ENCODE measurements around the gene MICAL2. TPM values are rescaled to one million over a fixed set of nuclear protein-coding genes. Genes with fewer than 3 reads are reported as not detected.

Gene MICAL2
- total RNA-seq, 4 donors from 2014 or later, result 27.4 to 63.6 (median 51.9) TPM

DNA sequence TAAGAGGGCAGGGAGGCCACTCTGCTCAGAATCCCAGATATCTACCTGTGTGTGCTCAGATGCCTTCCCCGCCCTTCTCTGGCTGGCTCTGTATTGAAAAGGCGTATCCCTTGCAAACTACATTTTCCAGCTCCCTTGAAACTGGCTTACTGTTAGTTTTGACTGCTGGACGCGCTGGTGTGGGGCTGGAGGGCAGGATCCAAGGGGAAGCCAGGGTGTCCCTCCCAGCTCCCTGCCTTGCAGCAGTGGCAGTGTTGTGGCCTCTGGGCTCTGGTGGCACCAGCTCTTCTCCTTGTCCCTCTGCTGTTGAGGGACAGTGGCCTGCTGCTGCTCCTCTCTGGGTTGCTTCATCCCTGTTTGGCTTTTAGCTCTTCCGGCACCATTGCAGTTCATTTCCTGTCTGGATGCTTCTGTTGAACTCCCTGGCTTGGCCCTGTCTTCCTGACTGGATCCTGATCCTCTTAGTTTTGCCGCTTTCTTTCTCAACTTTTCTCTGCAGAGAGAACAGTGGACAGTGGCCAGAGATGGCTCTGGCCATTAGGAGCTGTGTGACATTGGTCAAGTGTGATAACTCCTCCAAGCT is 159.9 kb downstream of the MICAL2 start:
- Histone ChIP-seq H3K36me3 (no peaks in the 10 kb centered on the region), H3K27me3 (no peaks in the 10 kb centered on the region), H3K4me3 (replicated peaks in 1 of 3) (no peak overlapping the region), H3K9me3 (no peaks in the 10 kb centered on the region), H3K27ac (peak overlapping the region in 1 of 3 donors; percentile 55), H3K4me1 (peaks cover 13 to 17% of the 10 kb centered on the region in 2 donors)
- 80 to 87% methylated on average over 6 of the region's 6 CpGs for WGBS, 2 donors
- no peak for TF ChIP-seq POLR2A (IDR thresholded peaks at IDR 0.05)
- TF ChIP-seq, protein P1, sequence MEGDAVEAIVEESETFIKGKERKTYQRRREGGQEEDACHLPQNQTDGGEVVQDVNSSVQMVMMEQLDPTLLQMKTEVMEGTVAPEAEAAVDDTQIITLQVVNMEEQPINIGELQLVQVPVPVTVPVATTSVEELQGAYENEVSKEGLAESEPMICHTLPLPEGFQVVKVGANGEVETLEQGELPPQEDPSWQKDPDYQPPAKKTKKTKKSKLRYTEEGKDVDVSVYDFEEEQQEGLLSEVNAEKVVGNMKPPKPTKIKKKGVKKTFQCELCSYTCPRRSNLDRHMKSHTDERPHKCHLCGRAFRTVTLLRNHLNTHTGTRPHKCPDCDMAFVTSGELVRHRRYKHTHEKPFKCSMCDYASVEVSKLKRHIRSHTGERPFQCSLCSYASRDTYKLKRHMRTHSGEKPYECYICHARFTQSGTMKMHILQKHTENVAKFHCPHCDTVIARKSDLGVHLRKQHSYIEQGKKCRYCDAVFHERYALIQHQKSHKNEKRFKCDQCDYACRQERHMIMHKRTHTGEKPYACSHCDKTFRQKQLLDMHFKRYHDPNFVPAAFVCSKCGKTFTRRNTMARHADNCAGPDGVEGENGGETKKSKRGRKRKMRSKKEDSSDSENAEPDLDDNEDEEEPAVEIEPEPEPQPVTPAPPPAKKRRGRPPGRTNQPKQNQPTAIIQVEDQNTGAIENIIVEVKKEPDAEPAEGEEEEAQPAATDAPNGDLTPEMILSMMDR (IDR thresholded peaks at IDR 0.05), result no peak
- DNase-seq, result no peak
- intact Hi-C loops (cut with DNase I), result loop anchor here (10.0 kb wide), 1 partner anchor 456 kb away; no protein-coding TSS in a partner anchor

DNA sequence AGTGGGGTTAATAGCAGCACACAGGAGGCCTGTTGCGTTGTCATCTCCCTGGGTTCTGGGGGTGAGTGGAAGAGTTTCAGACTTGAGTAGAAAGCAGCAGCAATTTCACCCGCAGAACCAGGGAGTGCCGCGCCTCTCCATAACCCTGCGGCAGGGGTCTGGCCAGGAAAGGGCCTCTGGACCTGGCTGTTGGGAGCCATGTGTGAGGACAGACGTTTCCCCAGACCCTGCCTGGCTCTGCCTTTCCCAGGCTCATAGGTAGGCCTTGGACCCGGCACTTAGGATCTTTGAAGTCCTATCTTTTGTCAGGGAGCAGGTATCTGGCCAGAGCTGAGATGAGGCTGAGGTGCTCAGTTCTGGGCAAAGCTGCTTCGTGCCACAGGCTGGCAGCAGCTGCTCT is 160.4 kb downstream of the MICAL2 start:
- no peak for TF ChIP-seq POLR2A (IDR thresholded peaks at IDR 0.05)
- TF ChIP-seq, protein P1 (IDR thresholded peaks at IDR 0.05), result no peak
- no peak for DNase-seq
- no peaks in the 10 kb centered on the region for H3K9me3 ChIP-seq
- intact Hi-C loops (cut with DNase I), result loop anchor here (10.0 kb wide), 1 partner anchor 456 kb away; no protein-coding TSS in a partner anchor
- 87 to 91% methylated on average over 8 of the region's 8 CpGs for WGBS, 2 donors
- H3K4me1 ChIP-seq, result peaks cover 13 to 17% of the 10 kb centered on the region in 2 donors
- H3K27ac ChIP-seq, result no peak overlapping the region
- H3K27me3 ChIP-seq, result no peaks in the 10 kb centered on the region
- H3K36me3 ChIP-seq, result no peaks in the 10 kb centered on the region
- H3K4me3 ChIP-seq (replicated peaks in 1 of 3), result no peak overlapping the region

DNA sequence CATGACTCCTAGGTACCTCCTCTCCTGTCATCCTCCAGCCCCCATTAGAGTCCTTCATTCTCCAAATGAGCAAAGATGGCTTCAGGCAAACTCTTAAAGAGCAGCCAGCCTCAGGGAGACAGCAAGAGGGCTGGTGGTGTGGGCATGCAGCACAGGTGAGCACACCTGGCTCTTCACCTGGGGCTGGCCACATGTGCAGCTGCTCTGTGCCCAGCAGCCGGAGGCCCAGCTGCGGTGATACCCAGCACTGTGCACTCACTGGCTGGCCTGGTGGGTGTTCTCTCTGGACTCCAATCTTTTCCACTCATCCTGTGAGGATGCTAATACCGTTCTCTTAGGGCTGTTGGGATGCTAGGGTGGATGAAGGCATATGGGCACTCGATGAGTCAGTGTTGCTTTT is 160.9 kb downstream of the MICAL2 start:
- intact Hi-C loops (cut with DNase I), result loop anchor here (10.0 kb wide), 1 partner anchor 456 kb away; no protein-coding TSS in a partner anchor
- DNase-seq, result no peak
- no peak for TF ChIP-seq POLR2A (IDR thresholded peaks at IDR 0.05)
- TF ChIP-seq, protein P1 (IDR thresholded peaks at IDR 0.05), result no peak
- Histone ChIP-seq H3K4me3 (replicated peaks in 1 of 3) (no peak overlapping the region), H3K27me3 (no peaks in the 10 kb centered on the region), H3K27ac (no peak overlapping the region), H3K36me3 (no peaks in the 10 kb centered on the region), H3K9me3 (no peaks in the 10 kb centered on the region), H3K4me1 (peaks cover 13 to 17% of the 10 kb centered on the region in 2 donors)
- WGBS, 2 donors, result 76 to 85% methylated on average over 4 of the region's 4 CpGs

DNA sequence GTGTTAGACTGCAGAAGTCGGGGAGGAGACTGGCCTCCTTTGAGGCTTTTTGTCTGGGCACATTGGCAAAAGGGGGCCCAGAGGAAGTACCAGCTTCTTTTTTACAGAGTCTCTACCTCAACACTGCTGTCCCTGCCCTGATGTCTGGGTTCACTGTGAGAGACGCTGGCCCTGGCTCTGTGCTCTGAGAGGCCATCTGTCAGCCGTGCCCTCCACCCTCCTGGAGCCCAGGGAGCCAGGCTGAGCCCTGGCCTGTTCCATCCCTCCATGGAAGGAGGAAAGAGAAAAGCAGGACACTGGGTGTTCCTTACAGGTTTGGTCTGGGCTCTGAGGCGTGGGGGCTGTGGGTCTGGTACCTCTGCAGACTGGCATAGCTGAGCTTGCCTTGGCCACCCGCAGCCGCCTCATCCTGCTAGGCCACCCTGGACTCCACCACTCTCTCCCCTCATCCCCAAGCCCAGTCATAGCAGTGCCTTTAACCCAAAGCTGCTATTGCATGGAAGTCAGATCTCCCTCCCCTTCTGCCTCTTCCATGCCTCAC is 161.5 kb downstream of the MICAL2 start:
- H3K27me3 ChIP-seq, result no peaks in the 10 kb centered on the region
- no peak for DNase-seq
- H3K4me3 ChIP-seq (replicated peaks in 1 of 3), result no peak overlapping the region
- no peaks in the 10 kb centered on the region for H3K36me3 ChIP-seq
- no peak overlapping the region for H3K27ac ChIP-seq
- intact Hi-C loops (cut with DNase I), result loop anchor here (10.0 kb wide), 1 partner anchor 457 kb away; no protein-coding TSS in a partner anchor
- TF ChIP-seq POLR2A (IDR thresholded peaks at IDR 0.05), result no peak
- TF ChIP-seq, protein P1 (IDR thresholded peaks at IDR 0.05), result no peak
- no peaks in the 10 kb centered on the region for H3K9me3 ChIP-seq
- WGBS, 2 donors, result 96 to 98% methylated on average over 5 to 6 of the region's 6 CpGs
- H3K4me1 ChIP-seq, result peaks cover 13 to 17% of the 10 kb centered on the region in 2 donors

All from thyroid gland (tissue), 4 donors.